Measurements from ENCODE around the gene GM2A. TPM values are rescaled to one million over a fixed set of nuclear protein-coding genes. Genes with fewer than 3 reads are reported as not detected.

GM2A gene
- total RNA-seq, 4 donors from 2014 or later = 15.4 to 23.8 (median 18.8) TPM

GRCh38 chr5:151274666-151275065, 21.7 kb downstream of the GM2A start:
- Histone ChIP-seq H3K36me3 (no peaks in the 10 kb centered on the region), H3K27ac (no peak overlapping the region), H3K4me1 (no peaks in the 10 kb centered on the region), H3K4me3 (replicated peaks in 1 of 3) (no peak overlapping the region), H3K27me3 (no peaks in the 10 kb centered on the region), H3K9me3 (no peaks in the 10 kb centered on the region)
- TF ChIP-seq CTCF (IDR thresholded peaks at IDR 0.05) (no peak), POLR2A (IDR thresholded peaks at IDR 0.05) (no peak)
- DNase-seq = no peak
- intact Hi-C loops (cut with DNase I) = no loop called here

- Histone ChIP-seq H3K36me3 (no peaks in the 10 kb centered on the region), H3K27ac (no peak overlapping the region), H3K9me3 (no peaks in the 10 kb centered on the region), H3K4me1 (no peaks in the 10 kb centered on the region), H3K27me3 (no peaks in the 10 kb centered on the region), H3K4me3 (replicated peaks in 1 of 3) (no peak overlapping the region)
- no peak for TF ChIP-seq CTCF (IDR thresholded peaks at IDR 0.05)
- no peak for TF ChIP-seq POLR2A (IDR thresholded peaks at IDR 0.05)
- intact Hi-C loops (cut with DNase I) = no loop called here
- DNase-seq = no peak
- 94 to 98% methylated on average over 2 of the region's 2 CpGs for WGBS, 2 donors
Measured at GRCh38 chr5:151275803-151276202, 22.8 kb downstream of the GM2A start.

- H3K27ac ChIP-seq = no peak overlapping the region
- H3K36me3 ChIP-seq = no peaks in the 10 kb centered on the region
- TF ChIP-seq CTCF (IDR thresholded peaks at IDR 0.05) (no peak), POLR2A (IDR thresholded peaks at IDR 0.05) (no peak)
- intact Hi-C loops (cut with DNase I) = no loop called here
- no peak for DNase-seq
- H3K4me3 ChIP-seq (replicated peaks in 1 of 3) = no peak overlapping the region
- WGBS, 2 donors = 64% methylated on average over 5 of the region's 5 CpGs
- no peaks in the 10 kb centered on the region for H3K9me3 ChIP-seq
- no peaks in the 10 kb centered on the region for H3K4me1 ChIP-seq
- no peaks in the 10 kb centered on the region for H3K27me3 ChIP-seq
Measured at GRCh38 chr5:151278845-151279244, 25.9 kb downstream of the GM2A start.

- H3K4me1 ChIP-seq = no peaks in the 10 kb centered on the region
- 91 to 96% methylated on average over 2 of the region's 2 CpGs for WGBS, 2 donors
- intact Hi-C loops (cut with DNase I) = no loop called here
- no peak overlapping the region for H3K27ac ChIP-seq
- H3K27me3 ChIP-seq = no peaks in the 10 kb centered on the region
- H3K9me3 ChIP-seq = no peaks in the 10 kb centered on the region
- TF ChIP-seq CTCF (IDR thresholded peaks at IDR 0.05) (no peak), POLR2A (IDR thresholded peaks at IDR 0.05) (no peak)
- no peak overlapping the region for H3K4me3 ChIP-seq (replicated peaks in 1 of 3)
- no peaks in the 10 kb centered on the region for H3K36me3 ChIP-seq
- DNase-seq = no peak
Measured at GRCh38 chr5:151280443-151280842, 27.5 kb downstream of the GM2A start.

GRCh38 chr5:151281001-151281639, 28.1 kb downstream of the GM2A start:
- intact Hi-C loops (cut with DNase I) = no loop called here

More at GRCh38 chr5:151281001-151281639, 28.1 kb downstream of the GM2A start:
- Histone ChIP-seq H3K4me1 (peaks cover 0 to 2% of the 10 kb centered on the region in 2 donors), H3K27me3 (no peaks in the 10 kb centered on the region), H3K27ac (no peak overlapping the region), H3K36me3 (no peaks in the 10 kb centered on the region), H3K9me3 (no peaks in the 10 kb centered on the region), H3K4me3 (replicated peaks in 1 of 3) (no peak overlapping the region)
- 96% methylated on average over 13 of the region's 13 CpGs for WGBS, 2 donors
- TF ChIP-seq POLR2A (IDR thresholded peaks at IDR 0.05) (no peak), CTCF (IDR thresholded peaks at IDR 0.05) (no peak)
- no peak for DNase-seq
